HG02870 (cell line): ENCODE measurements around the gene ANOS1.
"Not testable (repeated sequence)": the region's sequence is repeated elsewhere in the genome, so short reads cannot be mapped to it uniquely, and the experiment has no call there.

Source experiments
- ATAC-seq: cut with Tn5 transposase; IDR thresholded peaks from one replicate; pipeline ENCODE4 v1.9.1; 2021; ENCODE audit warnings: mild to moderate bottlenecking, moderate library complexity; ENCODE audit not compliant: unreplicated experiment

Gene ANOS1

DNA sequence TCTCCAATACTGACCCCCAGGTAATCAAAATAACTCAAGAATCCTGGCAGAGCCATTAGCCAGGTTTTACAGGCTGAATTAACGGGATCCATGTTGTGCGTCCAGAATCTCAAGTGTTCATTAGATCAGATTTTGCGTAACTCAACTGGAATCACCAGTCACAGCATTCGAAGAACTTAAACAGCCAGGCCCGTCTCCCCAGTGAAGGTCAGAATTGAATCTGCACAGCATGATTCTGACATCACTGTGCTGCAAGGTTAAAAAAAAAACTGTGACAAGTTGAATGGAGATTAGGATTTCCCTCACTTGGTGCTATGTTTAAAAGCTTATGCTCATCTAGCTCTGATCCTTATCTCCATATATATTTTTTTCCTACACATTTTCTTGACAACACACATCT lies 96.1 kb downstream of the ANOS1 start:
- no peak for ATAC-seq

DNA sequence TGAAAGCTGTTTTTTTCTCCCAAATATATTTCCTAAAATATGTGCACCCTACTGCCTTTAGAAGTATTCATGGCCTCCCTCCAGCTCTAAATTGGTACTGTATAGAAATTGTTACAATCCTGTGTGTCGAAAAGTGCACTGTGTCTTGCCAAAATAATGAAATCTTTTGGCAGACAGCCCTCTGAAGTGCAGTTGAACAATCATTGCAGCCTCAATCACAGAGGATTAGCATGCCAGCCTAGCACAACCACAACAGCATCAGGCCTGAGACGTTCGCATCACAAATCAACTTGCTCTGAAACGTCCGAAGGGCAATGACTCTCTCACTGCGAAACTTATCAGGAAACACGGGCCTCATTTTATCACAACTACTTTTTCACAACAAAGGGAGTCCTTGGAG lies 99.0 kb downstream of the ANOS1 start:
- ATAC-seq: no peak

DNA sequence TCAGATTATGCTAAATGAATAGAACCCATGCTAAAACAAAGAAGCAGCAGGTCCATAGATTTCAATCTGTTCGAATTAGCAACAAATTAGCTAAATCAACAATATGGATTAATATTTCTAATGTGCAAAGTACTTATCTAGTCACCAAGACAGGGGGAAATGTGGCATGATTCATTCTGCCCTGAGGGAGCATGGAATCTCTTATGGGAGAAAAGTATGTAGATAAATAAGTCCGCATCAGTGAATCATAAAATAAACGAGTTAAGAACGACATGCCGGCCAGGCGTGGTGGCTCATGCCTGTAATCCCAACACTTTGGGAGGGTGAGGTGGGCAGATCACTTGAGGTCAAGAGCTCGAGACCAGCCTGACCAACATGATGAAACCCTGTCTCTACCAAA lies 102.1 kb downstream of the ANOS1 start:
- no peak for ATAC-seq

DNA sequence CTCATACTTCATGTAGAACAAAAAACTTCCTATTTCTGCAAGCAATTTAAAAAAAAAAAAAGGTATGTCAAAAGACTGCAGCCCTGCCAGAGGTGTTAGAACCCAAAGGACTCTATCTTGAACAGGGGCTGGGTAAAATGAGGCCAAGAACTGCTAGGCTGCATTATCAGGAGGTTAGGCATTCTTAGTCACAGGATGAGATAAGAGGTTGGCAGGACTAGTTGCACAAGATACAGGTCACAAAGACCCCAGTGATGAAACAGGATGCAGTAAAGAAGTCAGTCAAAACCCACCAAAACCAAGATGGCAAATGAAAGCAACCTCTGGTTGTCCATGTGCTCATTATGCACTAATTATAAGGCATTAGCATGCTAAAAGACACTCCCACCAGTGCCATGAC lies 104.1 kb downstream of the ANOS1 start:
- no peak for ATAC-seq

DNA sequence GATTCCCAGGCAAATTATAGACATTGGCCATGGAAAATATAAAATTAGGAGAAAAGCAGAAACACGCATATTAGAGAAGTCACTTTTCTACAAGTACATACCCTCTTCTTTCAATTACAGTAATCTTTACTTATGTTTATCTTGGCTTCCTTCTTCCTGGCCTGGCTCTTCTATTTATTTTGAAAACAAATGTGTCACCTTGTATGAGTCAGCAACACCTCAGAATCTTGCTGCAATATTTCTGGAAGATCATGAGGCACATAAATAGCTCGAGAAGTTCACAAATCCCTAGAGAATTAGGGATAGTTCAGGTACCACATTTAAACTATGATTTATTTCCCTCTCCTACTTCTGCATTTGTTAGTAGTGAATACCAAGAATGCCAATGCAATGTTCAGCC lies 124.6 kb downstream of the ANOS1 start:
- no peak for ATAC-seq

DNA sequence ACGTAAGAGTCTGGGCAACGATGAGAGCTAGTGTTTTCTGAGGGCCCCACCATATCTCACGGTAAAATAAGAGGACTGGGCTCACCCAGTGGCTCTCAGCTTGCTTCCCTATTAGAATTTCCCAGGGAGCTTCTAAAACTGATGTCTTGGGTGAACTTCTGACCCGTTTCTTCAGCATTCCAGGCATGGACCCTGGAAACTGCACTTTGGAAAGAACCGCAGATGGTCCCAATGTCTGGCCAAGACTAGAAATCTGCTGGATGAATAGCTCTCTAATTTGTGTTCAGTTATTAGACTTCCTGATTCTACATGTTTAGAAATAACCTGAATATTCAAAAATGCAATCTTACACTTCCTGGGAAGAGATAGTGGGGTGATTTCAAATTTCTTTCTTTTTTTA lies 127.8 kb downstream of the ANOS1 start:
- no peak for ATAC-seq

DNA sequence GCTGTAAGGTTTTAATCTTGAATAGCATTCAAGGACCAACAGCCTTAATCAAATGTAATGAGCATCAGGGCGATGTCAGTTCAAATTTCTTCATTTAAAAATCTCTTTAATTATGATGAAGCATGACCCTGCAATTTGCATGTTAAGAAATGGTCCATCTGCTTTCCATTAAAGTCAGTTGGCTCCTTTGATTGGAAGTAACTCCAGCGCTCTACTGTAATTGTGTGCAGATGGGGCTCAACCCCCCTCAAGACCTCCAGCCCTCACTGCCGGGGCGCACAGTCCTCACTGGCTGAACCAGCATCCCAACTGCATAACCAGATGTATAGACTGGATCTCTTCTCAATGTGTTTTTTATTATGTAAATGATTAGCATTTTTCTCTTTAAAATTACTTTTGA lies 140.4 kb downstream of the ANOS1 start:
- no peak for ATAC-seq

DNA sequence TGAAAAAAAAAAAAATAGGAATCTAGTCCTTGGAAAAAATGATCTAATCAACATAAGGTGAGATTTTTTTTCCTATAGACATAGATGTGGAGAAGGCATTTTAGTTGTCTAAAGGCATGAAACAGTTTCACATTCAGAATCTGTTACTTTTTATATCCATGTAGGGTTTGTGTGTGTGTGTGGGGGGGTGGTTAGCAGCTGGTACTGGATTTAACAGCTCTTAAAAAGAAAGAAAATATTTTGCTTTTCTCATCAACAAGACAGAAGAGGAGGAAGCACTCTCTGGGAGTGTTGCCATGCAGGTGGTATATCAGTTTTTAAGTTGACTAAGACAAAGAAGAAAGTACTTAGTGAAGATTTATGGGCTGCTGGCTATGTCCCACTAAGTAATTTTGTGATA lies 145.0 kb downstream of the ANOS1 start:
- no peak for ATAC-seq

DNA sequence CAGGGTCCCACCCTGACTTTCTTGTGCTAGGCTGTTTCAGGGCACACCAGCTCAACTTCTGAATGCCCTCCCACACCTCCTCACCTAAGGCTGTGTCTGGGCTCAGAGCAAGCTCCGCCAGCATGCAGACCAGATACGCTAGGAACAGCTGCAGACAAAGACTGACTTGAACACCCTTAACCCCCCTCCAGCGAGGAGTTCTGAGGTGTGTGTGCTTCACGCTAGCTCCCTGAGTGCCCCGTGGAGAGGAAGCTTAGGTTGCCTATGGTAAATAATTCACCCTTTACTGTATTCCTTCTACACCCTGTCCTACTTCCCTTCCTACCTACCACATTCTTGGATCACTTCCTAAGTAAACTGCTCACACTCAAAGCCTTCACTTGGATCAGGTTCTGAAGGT lies 152.3 kb downstream of the ANOS1 start:
- ATAC-seq: no peak

DNA sequence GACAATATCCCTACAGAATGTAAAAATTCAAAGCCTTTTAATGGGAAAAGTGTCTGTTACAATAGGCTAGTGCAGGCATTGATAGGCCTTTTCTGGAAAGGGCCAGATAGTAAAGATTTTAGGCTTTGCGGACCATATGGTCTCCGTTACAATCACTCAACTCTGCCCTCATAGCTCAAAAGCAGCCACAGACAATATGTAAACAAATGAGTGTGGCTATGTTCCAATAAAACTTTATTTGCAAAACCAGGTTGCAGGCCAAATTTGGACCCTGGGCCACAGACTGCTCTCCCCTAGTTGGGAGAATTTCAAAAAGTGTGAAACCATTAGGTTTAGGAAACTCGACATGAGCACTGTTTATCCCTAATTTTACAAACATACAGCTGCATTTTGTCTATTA lies 155.1 kb downstream of the ANOS1 start:
- ATAC-seq: no peak

DNA sequence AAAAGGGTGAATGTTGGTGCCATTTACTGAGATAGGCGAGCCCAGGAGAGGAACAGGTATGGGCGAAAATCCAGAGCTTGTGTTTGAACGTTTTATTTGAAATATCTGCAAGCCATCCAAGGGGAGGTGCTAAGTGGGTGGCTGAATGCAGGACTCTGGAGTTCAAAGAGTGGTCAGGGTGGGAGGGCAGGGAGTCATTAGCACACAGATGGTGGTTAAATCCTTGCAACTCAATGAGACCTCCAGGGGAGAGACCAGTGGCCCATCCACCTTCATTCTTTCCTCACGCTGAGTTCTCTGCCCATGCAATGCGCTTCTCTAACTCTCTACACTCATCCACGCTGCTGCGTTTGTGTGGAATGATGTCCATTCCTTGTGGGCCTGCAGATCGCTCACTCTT lies 166.2 kb downstream of the ANOS1 start:
- ATAC-seq: no peak

DNA sequence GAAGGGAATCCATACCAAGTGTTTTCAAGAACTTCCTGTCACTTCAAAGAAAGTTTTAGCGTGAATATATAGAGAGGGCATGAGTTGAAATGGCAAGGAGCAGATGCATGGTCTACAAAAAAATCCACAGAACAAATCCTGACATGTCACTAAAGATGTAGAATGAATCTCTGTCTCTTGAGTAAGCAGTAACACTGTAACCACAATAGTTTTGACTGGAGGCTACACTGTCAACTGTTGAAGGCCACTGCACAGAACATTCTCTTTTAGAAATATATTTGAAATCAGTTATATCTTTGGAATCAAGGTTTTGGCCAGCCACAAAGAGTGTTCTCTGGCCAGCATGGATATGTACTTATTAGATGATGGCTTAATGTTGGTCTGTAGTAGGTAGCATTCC lies 183.5 kb downstream of the ANOS1 start:
- no peak for ATAC-seq

DNA sequence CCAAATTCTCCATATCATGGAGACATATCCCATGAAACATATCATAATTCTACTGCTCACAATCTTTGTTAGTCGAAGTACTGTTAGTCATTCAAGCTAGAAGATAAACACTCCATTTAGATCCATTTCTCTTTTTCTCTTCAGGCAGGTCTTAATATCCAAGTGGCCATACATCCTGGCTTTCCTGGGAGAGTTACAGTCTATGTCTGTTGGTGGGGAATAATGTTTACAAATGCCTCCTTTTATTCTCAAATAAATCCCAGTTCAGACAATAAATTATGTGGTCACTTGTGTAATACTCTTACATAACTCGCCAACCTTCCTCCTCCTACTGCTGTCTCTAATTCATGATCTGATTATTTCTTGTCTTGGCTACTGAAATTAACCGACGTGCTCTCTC lies 185.2 kb downstream of the ANOS1 start:
- no peak for ATAC-seq

DNA sequence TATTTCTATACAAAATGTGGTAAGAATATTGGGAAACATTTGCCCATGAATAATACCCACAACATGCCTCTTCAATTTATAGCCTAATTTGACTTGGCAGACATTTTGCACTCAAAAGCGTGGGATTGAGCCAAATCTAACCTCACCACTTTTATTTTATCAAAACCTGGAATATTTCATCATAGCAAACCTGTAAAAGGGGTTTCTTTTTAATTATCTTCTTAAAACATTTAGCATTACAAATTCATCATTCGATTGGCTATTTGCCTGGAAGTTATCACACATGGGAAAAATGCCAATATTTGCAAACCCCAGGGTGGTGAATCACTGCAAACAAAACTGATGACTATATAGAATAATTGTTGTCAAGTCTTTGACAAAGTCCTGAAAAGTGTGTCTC lies 211.1 kb downstream of the ANOS1 start:
- no peak for ATAC-seq

DNA sequence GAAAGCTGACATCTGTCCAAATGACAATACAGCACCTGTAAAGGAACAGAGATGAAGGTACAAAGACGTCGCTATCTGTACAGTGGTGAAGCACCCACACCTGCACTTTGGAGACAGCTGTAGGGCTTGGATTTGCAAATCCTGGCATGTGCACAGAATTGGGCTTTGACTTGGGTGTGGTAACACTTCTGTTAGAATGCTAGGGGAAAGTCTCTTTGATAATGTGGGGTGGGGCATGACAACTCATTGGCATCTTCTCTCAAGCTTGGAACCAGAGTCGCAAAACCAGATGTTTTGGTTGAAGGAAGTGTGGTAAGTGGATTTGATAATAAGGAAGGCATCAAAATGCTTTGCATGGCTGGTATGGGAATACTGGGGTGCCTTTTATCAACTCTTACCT lies 211.8 kb downstream of the ANOS1 start:
- ATAC-seq: no peak

DNA sequence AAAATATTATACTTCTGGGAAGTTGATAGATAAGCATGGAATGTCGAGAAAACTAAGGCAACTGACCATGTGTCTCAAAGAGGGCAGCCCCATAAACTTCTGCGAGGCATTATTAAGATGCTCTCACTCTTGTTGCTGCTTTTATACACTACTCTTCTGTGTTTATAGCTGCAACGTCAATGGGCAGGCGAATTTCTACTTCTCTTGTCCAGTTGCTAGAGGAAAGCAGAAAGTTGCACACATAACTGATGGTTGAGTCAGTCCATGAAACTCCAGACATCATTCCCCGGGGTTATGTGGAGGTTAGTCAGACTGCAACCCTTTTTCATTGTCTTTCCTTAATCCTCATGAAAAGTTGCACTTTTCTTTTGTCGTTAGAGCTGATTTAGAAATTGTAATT lies 227.5 kb downstream of the ANOS1 start:
- no peak for ATAC-seq

DNA sequence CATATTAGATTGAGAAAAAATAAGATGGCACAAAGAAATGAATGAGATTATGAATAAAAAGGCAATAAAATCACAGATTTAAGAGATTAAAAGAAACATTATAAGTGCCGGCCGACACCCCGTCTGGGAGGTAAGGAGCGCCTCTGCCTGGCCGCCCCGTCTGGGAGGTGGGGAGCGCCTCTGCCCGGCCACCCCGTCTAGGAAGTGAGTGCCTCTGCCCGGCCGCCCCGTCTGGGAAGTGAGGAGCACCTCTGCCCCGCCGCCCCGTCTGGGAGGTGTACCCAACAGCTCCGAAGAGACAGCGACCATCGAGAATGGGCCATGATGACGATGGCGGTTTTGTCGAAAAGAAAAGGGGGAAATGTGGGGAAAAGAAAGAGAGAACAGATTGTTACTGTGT lies 229.8 kb downstream of the ANOS1 start:
- ATAC-seq: not testable (repeated sequence)

DNA sequence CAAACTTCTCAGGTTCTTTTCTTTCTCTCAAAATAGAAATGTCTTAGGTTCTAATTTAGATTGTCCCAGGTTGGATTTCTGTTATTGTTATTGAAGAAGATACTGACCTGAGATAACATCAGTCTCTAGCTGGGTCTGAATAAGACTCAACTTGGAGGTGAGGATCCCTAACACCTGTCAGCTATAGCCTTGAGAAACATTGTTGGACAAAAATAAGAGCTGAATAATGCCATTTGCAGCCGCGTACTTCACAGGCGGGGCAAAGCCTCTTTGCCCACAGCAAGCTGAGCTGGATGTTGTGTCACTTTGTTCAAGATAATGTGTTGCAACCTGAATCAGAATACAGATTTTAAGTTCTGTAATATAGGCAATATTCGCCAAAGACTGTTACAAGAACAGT lies 231.7 kb downstream of the ANOS1 start:
- no peak for ATAC-seq

DNA sequence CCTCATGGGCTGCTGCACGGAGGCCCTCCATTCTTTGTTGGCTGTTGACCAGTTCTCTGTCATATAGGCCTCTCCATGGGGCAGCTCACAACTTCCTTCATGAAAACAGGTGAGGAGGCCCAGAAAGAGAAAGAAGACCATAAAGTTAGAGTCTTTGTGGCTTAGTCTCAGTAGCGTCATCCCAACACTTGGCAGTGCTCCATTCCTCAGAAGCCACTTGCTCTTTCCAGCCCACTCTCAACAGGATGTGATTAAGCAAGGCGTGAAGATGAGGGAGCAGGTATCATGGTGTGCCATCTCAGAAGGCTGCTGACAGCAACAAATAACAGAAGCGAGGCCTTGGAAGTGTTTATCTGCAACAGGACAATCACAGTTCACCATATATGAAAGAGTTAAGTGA lies 236.9 kb downstream of the ANOS1 start:
- ATAC-seq: not testable (repeated sequence)

DNA sequence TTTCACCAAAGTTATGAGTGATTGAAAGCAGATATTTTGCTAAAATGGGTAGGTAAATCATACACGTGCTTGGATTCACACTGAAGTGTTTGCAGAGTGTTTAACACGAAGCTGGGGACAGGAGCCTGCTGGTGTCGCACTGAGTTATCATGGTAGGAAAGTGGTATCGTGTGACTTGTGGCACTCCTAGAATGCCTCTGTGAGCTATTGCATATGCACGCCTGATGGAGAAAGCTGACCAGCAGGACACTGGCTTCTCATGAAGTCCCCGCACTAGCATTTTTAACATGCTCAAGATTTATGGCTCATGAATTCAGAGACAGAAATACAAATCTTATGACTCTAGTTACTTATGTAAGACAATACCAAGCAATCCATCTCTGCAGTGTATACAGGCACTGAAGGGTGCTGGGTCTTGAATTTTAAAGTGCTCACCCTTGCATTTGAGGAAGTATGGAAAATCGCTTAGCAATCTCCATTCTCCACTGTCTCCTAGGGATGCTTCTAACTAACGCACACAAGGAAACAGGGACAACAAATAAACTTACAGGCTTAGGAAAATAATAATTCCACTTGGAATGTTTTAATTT lies 247.5 kb downstream of the ANOS1 start:
- no peak for ATAC-seq
